ENCODE measurements around the gene CD248.

DNA sequence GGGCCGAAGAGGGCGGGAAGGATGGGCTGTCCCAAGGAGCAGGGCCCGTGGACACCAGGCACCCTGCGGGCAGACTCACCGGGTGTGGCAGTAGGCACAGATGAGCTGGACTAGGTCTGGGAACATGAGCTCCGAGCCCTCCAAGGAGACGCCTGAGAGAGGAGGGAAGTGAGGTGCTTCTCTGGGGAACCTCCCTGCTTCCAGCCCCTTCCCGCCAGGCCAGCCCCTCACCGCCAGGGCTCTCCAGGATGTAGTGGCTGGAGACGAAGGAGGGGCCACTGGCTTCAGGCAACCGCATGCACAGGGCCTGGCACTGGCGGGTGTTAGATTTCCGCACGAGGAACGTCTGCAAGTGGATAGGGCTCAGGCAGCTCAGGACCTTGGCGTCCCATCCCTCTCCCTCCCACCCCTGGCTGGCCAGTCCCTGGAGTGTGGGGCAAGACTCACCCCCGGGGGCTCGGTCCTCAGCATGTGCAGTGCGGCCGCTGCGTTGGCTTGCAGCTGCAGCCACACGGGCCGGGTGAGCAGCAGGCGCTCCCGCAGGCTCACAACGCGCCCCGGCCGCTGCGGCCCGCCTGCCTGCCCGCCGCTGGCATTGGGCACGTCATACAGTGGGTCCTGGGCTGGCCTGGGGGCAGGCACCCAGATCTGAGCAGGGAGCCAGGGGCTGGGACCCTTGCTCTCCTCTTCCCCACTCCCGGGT, 18.8 kb upstream of the CD248 start:
- TF ChIP-seq, protein P1, sequence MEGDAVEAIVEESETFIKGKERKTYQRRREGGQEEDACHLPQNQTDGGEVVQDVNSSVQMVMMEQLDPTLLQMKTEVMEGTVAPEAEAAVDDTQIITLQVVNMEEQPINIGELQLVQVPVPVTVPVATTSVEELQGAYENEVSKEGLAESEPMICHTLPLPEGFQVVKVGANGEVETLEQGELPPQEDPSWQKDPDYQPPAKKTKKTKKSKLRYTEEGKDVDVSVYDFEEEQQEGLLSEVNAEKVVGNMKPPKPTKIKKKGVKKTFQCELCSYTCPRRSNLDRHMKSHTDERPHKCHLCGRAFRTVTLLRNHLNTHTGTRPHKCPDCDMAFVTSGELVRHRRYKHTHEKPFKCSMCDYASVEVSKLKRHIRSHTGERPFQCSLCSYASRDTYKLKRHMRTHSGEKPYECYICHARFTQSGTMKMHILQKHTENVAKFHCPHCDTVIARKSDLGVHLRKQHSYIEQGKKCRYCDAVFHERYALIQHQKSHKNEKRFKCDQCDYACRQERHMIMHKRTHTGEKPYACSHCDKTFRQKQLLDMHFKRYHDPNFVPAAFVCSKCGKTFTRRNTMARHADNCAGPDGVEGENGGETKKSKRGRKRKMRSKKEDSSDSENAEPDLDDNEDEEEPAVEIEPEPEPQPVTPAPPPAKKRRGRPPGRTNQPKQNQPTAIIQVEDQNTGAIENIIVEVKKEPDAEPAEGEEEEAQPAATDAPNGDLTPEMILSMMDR (IDR thresholded peaks at IDR 0.05), result no peak
- TF ChIP-seq POLR2A (IDR thresholded peaks at IDR 0.05) (no peak), EP300 (IDR thresholded peaks at IDR 0.05) (no peak)
